GM23338 (cell line): ENCODE data around the gene IQCC. TPM values are rescaled to one million over a fixed set of nuclear protein-coding genes. Genes with fewer than 3 reads are reported as not detected.
A peak's percentile ranks its signal among the peaks of the same experiment; 100 is the strongest.

Experiments
- ATAC-seq: fragments of 200-7000 bp; cut with Tn5 transposase; 3 replicates; pipeline ENCODE4 v1.9.1; 2020
- DNase-seq: peaks from one replicate; pipeline ENCODE4 v3.0.0-alpha.2; 2015; ENCODE audit warnings: low spot score
- H2AFZ ChIP-seq: fragments of 200-600 bp; sonication (generic); 2 replicates; pipeline ENCODE4 v1.8.0; 2016; ENCODE audit warnings: antibody characterized with exemption, mild to moderate bottlenecking, moderate library complexity
- H3F3A ChIP-seq: fragments of 200-600 bp; sonication (generic); replicated peaks from 2 replicates; pipeline ENCODE4 v1.8.0; 2017; ENCODE audit warnings: antibody characterized with exemption, mixed run types, low read depth
- H3K27ac ChIP-seq: fragments of 200-600 bp; sonication (generic); 2 replicates; pipeline ENCODE4 v1.6.1; 2016; ENCODE audit warnings: low read depth
- H3K27me3 ChIP-seq: fragments of 200-600 bp; sonication (generic); 2 replicates; pipeline ENCODE4 v1.8.0; 2016; ENCODE audit warnings: mild to moderate bottlenecking, mixed run types, moderate library complexity; ENCODE audit not compliant: insufficient read depth
- H3K36me3 ChIP-seq: fragments of 200-600 bp; sonication (generic); 2 replicates; pipeline ENCODE4 v1.8.0; 2016; ENCODE audit warnings: mild to moderate bottlenecking; ENCODE audit not compliant: insufficient read depth
- H3K4me1 ChIP-seq: fragments of 200-600 bp; sonication (generic); 2 replicates; pipeline ENCODE4 v1.8.0; 2016; ENCODE audit warnings: mild to moderate bottlenecking, moderate library complexity; ENCODE audit not compliant: insufficient read depth
- H3K4me2 ChIP-seq: fragments of 200-600 bp; sonication (generic); 2 replicates; pipeline ENCODE4 v1.7.1; 2017; ENCODE audit warnings: mixed run types
- H3K4me3 ChIP-seq: fragments of 200-600 bp; sonication (generic); 2 replicates; pipeline ENCODE4 v1.6.1; 2016; ENCODE audit warnings: mixed run types
- H3K79me2 ChIP-seq: fragments of 200-600 bp; sonication (generic); replicated peaks from 2 replicates; pipeline ENCODE4 v1.8.0; 2017; ENCODE audit warnings: mild to moderate bottlenecking; ENCODE audit not compliant: insufficient read depth
- H3K9me2 ChIP-seq: fragments of 200-600 bp; sonication (generic); 2 replicates; pipeline ENCODE4 v1.8.0; 2017; ENCODE audit not compliant: insufficient read depth
- H4K20me1 ChIP-seq: fragments of 200-600 bp; sonication (generic); replicated peaks from 2 replicates; pipeline ENCODE4 v1.8.0; 2017; ENCODE audit warnings: mild to moderate bottlenecking; ENCODE audit not compliant: insufficient read depth
- H3K27ac Mint-ChIP-seq: 2 replicates; pipeline ENCODE4 v1.8.0; 2020; ENCODE audit warnings: inconsistent platforms, mild to moderate bottlenecking, moderate library complexity, mixed read lengths
- H3K27me3 Mint-ChIP-seq: 3 replicates; pipeline ENCODE4 v1.8.0; 2022; ENCODE audit warnings: low read depth, mild to moderate bottlenecking, moderate library complexity, mixed read lengths, inconsistent platforms; ENCODE audit not compliant: insufficient read depth, poor library complexity
- H3K36me3 Mint-ChIP-seq: 3 replicates; pipeline ENCODE4 v1.8.0; 2021; ENCODE audit warnings: low read depth, mild to moderate bottlenecking, inconsistent platforms, moderate library complexity, mixed read lengths
- H3K4me1 Mint-ChIP-seq: 3 replicates; pipeline ENCODE4 v1.8.0; 2020; ENCODE audit warnings: mild to moderate bottlenecking, inconsistent platforms, mixed read lengths
- H3K4me3 Mint-ChIP-seq: 3 replicates; pipeline ENCODE4 v1.8.0; 2021; ENCODE audit warnings: moderate library complexity, mild to moderate bottlenecking, inconsistent platforms, mixed read lengths
- H3K9me3 Mint-ChIP-seq: 3 replicates; pipeline ENCODE4 v1.8.0; 2020; ENCODE audit warnings: moderate library complexity, mild to moderate bottlenecking, inconsistent platforms, mixed read lengths
- CREB1 ChIP-seq: fragments of 250-450 bp; sonication (Bioruptor Pico); IDR thresholded peaks from 2 replicates; pipeline ENCODE4 v1.5.0; 2020; ENCODE audit warnings: low read depth, mild to moderate bottlenecking, moderate library complexity
- EZH2 ChIP-seq: fragments of 200-600 bp; sonication (generic); IDR thresholded peaks from one replicate; pipeline ENCODE4 v1.8.0; 2017; ENCODE audit warnings: antibody characterized with exemption, mild to moderate bottlenecking, low read depth; ENCODE audit not compliant: unreplicated experiment
- EZH2phosphoT487 ChIP-seq: fragments of 200-600 bp; sonication (generic); IDR thresholded peaks from one replicate; pipeline ENCODE4 v1.8.1; 2018; ENCODE audit warnings: antibody characterized with exemption; ENCODE audit not compliant: unreplicated experiment
- JUNB ChIP-seq: IDR thresholded peaks from one replicate; pipeline ENCODE4 v1.6.1; 2016; ENCODE audit warnings: antibody characterized with exemption; ENCODE audit not compliant: unreplicated experiment
- NANOG ChIP-seq: IDR thresholded peaks from 2 replicates; pipeline ENCODE4 v1.6.1; 2016; ENCODE audit warnings: antibody characterized with exemption, borderline replicate concordance
- POLR2AphosphoS5 ChIP-seq: IDR thresholded peaks from 2 replicates; pipeline ENCODE4 v1.6.1; 2016; ENCODE audit warnings: antibody characterized with exemption, low read depth
- STAT1 ChIP-seq: IDR thresholded peaks from one replicate; pipeline ENCODE4 v1.6.1; 2016; ENCODE audit warnings: antibody characterized with exemption; ENCODE audit not compliant: unreplicated experiment
- ZNF114 ChIP-seq: fragments of 250-450 bp; sonication (Bioruptor Pico); IDR thresholded peaks from 2 replicates; pipeline ENCODE4 v1.5.0; 2020; ENCODE audit warnings: mild to moderate bottlenecking, moderate library complexity
- ZNF331 ChIP-seq: fragments of 250-450 bp; sonication (Bioruptor Pico); IDR thresholded peaks from 2 replicates; pipeline ENCODE4 v1.5.0; 2020; ENCODE audit warnings: low read depth, mild to moderate bottlenecking, moderate library complexity
- polyA plus RNA-seq: library from polyadenylated mRNA; unstranded; fragments of >200 nt; fragmentation: Nextera tagmentation; extraction: Ambion mirVana; gene quantifications from 2 replicates; pipeline ENCODE4 v1.2.1, GENCODE V29; 2016
- total RNA-seq: library from RNA; depleted of rRNA; stranded (reverse); fragments of >200 nt; shearing (Covaris generic); gene quantifications from 2 replicates; pipeline ENCODE4 v1.2.3, GENCODE V29; 2014
- TF ChIP-seq, protein P1 (sequence below): IDR thresholded peaks from 2 replicates; pipeline ENCODE4 v1.6.1; 2016; ENCODE audit warnings: antibody characterized with exemption
- TF ChIP-seq, protein P2 (sequence below), 2 experiments: fragments of 200-600 bp in 1 of 2; sonication (generic) in 1 of 2; conservative IDR thresholded peaks; 2 replicates each; pipeline versions ENCODE4 v1.5.1 to v1.6.1; 2016 to 2017; ENCODE audit warnings: antibody characterized with exemption in 2 of 2, low read depth in 2 of 2, mild to moderate bottlenecking in 2 of 2, moderate library complexity in 1 of 2
- TF ChIP-seq, protein P3 (sequence below): fragments of 250-450 bp; sonication (Bioruptor Pico); IDR thresholded peaks from 2 replicates; pipeline ENCODE4 v1.5.0; 2020; ENCODE audit warnings: mild to moderate bottlenecking, moderate library complexity
- TF ChIP-seq, protein P4 (sequence below): IDR thresholded peaks from one replicate; pipeline ENCODE4 v1.6.1; 2018; ENCODE audit warnings: antibody characterized with exemption; ENCODE audit not compliant: unreplicated experiment

The IQCC gene
- total and polyA plus RNA-seq, 2 experiments from 2014 or later: 1.7 to 3.5 TPM

DNA sequence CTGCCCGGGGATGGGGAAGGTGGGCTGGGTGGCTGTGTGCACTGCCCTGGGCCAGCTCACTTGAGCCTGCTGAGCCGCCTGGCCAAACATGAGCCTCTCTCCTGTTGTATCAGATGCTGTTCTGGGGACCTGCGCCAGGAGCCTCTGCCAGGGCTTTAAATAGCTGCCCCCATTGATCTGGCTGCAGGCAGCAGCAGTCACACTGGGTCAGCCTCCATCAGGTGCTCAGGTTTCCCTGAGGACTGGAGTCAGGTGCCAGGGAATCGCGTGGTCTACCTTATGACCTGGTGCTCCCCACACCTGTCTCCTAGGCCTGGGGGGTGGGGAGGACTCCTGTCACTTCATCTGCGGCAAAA, 5.8 kb upstream of the IQCC start:
- TF ChIP-seq, protein P1, sequence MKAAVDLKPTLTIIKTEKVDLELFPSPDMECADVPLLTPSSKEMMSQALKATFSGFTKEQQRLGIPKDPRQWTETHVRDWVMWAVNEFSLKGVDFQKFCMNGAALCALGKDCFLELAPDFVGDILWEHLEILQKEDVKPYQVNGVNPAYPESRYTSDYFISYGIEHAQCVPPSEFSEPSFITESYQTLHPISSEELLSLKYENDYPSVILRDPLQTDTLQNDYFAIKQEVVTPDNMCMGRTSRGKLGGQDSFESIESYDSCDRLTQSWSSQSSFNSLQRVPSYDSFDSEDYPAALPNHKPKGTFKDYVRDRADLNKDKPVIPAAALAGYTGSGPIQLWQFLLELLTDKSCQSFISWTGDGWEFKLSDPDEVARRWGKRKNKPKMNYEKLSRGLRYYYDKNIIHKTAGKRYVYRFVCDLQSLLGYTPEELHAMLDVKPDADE: no peak
- no peak for TF ChIP-seq STAT1
- TF ChIP-seq POLR2AphosphoS5: no peak
- no peak for TF ChIP-seq JUNB
- TF ChIP-seq CREB1 (CRISPR knock-in tag): no peak
- no peak for TF ChIP-seq NANOG
- TF ChIP-seq, protein P2, sequence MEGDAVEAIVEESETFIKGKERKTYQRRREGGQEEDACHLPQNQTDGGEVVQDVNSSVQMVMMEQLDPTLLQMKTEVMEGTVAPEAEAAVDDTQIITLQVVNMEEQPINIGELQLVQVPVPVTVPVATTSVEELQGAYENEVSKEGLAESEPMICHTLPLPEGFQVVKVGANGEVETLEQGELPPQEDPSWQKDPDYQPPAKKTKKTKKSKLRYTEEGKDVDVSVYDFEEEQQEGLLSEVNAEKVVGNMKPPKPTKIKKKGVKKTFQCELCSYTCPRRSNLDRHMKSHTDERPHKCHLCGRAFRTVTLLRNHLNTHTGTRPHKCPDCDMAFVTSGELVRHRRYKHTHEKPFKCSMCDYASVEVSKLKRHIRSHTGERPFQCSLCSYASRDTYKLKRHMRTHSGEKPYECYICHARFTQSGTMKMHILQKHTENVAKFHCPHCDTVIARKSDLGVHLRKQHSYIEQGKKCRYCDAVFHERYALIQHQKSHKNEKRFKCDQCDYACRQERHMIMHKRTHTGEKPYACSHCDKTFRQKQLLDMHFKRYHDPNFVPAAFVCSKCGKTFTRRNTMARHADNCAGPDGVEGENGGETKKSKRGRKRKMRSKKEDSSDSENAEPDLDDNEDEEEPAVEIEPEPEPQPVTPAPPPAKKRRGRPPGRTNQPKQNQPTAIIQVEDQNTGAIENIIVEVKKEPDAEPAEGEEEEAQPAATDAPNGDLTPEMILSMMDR (conservative IDR thresholded peaks at IDR 0.05; ENCODE audit: low read depth in 2 of 2): no peak
- no peak for TF ChIP-seq EZH2
- TF ChIP-seq, protein P3, sequence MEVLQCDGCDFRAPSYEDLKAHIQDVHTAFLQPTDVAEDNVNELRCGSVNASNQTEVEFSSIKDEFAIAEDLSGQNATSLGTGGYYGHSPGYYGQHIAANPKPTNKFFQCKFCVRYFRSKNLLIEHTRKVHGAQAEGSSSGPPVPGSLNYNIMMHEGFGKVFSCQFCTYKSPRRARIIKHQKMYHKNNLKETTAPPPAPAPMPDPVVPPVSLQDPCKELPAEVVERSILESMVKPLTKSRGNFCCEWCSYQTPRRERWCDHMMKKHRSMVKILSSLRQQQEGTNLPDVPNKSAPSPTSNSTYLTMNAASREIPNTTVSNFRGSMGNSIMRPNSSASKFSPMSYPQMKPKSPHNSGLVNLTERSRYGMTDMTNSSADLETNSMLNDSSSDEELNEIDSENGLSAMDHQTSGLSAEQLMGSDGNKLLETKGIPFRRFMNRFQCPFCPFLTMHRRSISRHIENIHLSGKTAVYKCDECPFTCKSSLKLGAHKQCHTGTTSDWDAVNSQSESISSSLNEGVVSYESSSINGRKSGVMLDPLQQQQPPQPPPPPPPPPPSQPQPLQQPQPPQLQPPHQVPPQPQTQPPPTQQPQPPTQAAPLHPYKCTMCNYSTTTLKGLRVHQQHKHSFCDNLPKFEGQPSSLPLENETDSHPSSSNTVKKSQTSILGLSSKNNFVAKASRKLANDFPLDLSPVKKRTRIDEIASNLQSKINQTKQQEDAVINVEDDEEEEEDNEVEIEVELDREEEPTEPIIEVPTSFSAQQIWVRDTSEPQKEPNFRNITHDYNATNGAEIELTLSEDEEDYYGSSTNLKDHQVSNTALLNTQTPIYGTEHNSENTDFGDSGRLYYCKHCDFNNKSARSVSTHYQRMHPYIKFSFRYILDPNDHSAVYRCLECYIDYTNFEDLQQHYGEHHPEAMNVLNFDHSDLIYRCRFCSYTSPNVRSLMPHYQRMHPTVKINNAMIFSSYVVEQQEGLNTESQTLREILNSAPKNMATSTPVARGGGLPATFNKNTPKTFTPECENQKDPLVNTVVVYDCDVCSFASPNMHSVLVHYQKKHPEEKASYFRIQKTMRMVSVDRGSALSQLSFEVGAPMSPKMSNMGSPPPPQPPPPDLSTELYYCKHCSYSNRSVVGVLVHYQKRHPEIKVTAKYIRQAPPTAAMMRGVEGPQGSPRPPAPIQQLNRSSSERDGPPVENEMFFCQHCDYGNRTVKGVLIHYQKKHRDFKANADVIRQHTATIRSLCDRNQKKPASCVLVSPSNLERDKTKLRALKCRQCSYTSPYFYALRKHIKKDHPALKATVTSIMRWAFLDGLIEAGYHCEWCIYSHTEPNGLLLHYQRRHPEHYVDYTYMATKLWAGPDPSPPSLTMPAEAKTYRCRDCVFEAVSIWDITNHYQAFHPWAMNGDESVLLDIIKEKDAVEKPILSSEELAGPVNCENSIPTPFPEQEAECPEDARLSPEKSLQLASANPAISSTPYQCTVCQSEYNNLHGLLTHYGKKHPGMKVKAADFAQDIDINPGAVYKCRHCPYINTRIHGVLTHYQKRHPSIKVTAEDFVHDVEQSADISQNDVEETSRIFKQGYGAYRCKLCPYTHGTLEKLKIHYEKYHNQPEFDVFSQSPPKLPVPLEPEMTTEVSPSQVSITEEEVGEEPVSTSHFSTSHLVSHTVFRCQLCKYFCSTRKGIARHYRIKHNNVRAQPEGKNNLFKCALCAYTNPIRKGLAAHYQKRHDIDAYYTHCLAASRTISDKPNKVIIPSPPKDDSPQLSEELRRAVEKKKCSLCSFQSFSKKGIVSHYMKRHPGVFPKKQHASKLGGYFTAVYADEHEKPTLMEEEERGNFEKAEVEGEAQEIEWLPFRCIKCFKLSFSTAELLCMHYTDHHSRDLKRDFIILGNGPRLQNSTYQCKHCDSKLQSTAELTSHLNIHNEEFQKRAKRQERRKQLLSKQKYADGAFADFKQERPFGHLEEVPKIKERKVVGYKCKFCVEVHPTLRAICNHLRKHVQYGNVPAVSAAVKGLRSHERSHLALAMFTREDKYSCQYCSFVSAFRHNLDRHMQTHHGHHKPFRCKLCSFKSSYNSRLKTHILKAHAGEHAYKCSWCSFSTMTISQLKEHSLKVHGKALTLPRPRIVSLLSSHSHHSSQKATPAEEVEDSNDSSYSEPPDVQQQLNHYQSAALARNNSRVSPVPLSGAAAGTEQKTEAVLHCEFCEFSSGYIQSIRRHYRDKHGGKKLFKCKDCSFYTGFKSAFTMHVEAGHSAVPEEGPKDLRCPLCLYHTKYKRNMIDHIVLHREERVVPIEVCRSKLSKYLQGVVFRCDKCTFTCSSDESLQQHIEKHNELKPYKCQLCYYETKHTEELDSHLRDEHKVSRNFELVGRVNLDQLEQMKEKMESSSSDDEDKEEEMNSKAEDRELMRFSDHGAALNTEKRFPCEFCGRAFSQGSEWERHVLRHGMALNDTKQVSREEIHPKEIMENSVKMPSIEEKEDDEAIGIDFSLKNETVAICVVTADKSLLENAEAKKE (CRISPR knock-in tag): no peak
- TF ChIP-seq EZH2phosphoT487: no peak
- TF ChIP-seq, protein P4, sequence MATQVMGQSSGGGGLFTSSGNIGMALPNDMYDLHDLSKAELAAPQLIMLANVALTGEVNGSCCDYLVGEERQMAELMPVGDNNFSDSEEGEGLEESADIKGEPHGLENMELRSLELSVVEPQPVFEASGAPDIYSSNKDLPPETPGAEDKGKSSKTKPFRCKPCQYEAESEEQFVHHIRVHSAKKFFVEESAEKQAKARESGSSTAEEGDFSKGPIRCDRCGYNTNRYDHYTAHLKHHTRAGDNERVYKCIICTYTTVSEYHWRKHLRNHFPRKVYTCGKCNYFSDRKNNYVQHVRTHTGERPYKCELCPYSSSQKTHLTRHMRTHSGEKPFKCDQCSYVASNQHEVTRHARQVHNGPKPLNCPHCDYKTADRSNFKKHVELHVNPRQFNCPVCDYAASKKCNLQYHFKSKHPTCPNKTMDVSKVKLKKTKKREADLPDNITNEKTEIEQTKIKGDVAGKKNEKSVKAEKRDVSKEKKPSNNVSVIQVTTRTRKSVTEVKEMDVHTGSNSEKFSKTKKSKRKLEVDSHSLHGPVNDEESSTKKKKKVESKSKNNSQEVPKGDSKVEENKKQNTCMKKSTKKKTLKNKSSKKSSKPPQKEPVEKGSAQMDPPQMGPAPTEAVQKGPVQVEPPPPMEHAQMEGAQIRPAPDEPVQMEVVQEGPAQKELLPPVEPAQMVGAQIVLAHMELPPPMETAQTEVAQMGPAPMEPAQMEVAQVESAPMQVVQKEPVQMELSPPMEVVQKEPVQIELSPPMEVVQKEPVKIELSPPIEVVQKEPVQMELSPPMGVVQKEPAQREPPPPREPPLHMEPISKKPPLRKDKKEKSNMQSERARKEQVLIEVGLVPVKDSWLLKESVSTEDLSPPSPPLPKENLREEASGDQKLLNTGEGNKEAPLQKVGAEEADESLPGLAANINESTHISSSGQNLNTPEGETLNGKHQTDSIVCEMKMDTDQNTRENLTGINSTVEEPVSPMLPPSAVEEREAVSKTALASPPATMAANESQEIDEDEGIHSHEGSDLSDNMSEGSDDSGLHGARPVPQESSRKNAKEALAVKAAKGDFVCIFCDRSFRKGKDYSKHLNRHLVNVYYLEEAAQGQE: no peak
- TF ChIP-seq ZNF331 (CRISPR knock-in tag): no peak
- TF ChIP-seq ZNF114 (CRISPR knock-in tag): no peak
- Histone ChIP-seq H3F3A (peaks cover 37% of the 10 kb centered on the region; the same call in 1 of the 2 replicates), H3K4me2 (peak overlapping the region; percentile 96), H3K27me3 (peaks cover 26% of the 10 kb centered on the region), H3K79me2 (no peaks in the 10 kb centered on the region), H3K36me3 (peaks cover 16% of the 10 kb centered on the region), H4K20me1 (peaks cover 4% of the 10 kb centered on the region), H3K4me1 (peaks cover 30% of the 10 kb centered on the region), H2AFZ (no peak overlapping the region), H3K9me2 (no peaks in the 10 kb centered on the region), H3K4me3 (peak overlapping the region; percentile 69), H3K27ac (no peak overlapping the region)
- Mint-ChIP-seq H3K27ac (no peak overlapping the region), H3K4me3 (peak overlapping the region; percentile 70), H3K36me3 (peaks cover 37% of the 10 kb centered on the region), H3K4me1 (peaks cover 42% of the 10 kb centered on the region), H3K27me3 (peaks cover 38% of the 10 kb centered on the region), H3K9me3 (peaks cover 2% of the 10 kb centered on the region; the same call in 2 of the 3 replicates)
- ATAC-seq: peak; percentile 9
- no peak for DNase-seq
